Fibroblast of the conjunctiva (primary cell): ENCODE results near the gene SKOR2.

Experiments used
- DNase-seq: peaks from one replicate; pipeline ENCODE4 v3.0.0-alpha.2; 2010; ENCODE audit warnings: low read depth

SKOR2 gene

DNA sequence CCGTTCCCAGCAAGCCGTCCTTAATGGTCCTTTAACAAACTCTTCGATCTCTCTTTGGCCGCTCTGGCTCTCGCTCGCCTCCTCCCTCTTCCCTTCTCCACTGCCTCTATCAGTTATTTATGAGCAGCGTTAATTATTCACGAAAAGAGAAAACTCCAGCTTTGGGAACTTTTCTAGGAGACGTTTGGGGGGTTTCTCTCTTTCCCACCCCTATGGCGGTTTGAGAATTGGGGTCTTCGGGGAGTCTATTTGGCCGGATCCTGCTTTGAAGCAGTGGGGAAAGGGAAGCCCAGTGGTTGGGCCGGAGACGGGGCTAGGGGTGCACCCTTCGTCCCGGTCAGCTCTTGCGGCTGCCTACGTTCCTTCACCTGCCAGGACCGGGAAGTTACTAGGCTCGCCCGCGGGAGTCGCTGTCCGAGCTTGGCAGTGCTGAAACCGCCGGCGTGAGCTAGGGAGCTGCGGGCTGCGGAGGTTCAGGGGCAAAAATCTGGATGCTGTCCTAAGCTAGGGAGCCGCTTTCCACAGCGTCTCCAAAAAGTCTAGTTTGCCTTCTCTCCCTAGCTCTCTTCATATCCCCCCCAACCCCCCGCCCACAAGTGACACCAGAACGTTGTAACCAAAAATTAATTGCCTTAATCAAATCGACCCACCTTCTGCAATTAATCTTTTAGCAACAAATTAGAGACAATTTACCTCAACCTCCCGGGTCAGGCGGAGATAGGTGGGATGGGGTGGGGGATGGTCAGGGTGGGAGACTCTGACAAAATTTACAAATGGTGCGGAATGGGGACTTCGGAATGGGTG, 8.9 kb upstream of the SKOR2 start:
- DNase-seq = no peak

GRCh38 chr18:47254341-47254939, 3.0 kb upstream of the SKOR2 start:
- DNase-seq = no peak

GRCh38 chr18:47253101-47253654, 1.7 kb upstream of the SKOR2 start:
- no peak for DNase-seq

- no peak for DNase-seq
Measured at GRCh38 chr18:47250391-47251046, 941 bp downstream of the SKOR2 start.

GRCh38 chr18:47249314-47249981, 2.0 kb downstream of the SKOR2 start:
- no peak for DNase-seq

DNA sequence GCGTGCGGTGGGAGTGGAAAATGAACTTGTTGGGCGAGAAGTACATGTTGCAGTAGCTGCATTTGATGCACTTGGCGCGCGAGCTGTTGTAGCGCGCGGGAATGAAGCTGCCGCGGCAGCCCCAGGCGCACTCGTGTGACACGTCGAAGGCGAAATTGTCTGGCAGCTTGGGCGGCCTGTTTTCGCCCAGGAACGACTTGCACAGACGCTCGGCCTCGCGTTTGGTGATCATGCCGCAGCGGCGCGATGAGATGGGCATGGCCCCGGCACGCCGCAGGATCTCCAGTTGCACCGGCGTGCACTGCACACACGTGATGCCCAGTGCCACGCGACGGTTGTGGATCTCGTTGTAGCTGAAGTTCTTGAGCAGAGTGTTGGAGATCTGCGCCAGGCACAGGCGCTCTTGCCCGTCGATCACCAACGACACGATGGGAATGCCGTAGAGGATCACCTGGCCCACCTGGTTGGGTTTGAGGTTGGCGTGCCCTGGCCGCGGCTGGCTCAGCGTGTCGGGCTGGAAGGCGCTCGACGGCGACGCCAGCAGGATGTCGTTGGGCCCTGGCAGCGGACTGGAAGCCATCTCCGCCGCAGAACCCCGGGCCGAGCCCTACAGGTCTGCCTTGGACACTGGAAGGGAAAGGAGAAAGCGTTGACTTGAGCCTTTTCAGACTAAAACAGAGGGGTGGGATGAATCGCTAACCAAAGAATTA, 2.7 kb downstream of the SKOR2 start:
- DNase-seq = no peak

DNA sequence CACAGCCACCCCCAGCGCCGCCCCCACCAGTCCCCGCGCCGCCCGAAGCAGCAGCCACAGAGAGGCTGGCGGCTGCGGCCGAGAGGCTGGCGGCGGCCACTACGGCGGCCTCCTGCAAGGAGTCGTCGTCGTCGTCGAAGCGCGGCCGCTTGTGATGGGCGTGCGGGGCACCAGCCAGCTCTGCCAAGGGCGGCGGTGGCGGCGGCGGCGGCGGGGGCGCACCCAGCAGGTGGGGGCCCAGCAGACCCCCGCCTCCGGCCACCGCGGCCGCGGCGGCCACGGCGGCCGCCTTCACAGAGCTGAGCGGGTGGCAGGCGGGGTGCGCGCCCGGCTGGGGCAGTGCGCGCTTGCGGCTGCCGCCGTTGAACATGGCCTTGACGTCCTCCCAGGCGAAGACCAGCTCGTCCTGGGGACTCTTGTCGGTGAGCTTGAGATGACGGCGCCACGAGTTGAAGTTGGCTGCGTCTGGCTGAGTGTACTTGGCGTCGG, 3.3 kb downstream of the SKOR2 start:
- no peak for DNase-seq

GRCh38 chr18:47247416-47248114, 3.9 kb downstream of the SKOR2 start:
- no peak for DNase-seq

DNA sequence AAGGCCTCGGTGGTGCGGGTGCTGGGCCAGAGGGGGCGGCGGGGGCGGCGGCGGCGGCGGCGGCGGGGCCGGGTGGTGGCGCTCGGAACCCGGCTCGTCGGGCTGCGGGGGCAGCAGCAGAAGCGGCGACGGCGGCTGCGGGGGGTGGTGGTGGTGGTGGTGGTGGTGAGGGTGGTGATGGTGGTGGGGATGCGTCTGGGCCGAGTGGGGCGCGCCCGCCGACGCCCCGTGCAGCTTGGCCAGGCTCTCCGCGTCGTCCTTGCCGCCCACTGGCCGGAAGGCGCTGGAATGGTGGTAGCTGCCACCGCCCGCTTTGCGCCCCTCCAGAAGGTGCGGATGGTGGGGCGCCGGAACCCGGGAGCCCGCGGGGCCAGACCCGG, 4.4 kb downstream of the SKOR2 start:
- no peak for DNase-seq

DNA sequence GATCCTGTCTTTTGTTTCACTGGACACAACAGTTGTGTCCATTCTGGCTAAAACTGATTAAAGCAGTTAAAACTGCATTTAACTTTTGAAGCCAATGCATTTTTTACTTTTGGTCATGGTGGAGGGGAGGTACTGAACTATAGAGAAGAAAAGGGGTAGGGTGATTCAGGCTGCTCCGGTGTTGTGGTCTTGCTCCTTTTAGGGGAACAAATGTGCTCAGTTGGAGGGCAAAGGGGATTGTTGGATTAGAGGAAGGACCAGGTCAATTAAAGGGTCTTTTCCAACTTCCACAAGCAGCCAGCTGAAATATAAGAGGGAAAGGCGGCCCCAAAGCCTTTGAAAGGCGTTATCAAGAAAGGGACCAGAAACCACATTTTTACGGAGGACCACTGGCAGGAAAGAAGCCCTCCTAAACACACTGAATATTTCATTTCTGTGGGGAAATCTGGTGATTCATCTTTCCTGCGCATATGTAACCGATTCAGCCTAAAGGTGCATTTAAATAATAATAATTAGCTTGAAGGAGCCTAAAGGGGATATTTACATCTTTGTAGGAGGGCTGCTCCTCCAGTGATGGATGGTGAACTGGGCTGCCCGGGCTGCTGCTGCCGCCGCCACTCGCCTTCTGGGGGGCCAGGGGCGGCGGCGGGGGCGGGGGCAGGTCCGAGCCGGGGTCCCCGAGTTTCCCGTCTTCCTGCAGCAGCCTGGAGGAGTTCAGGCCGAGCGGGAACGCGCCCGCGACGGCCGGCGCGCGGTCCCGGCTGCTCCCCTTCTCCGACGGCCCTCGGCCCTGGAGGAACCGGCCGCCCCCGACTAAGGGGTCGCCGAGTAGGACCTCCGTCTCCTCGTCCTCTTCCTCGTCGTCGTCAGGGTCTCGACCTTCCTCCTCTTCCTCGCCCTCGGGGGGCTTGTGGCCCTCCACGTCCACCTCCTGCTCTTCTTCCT, 5.2 kb downstream of the SKOR2 start:
- no peak for DNase-seq

- DNase-seq = no peak
Measured at GRCh38 chr18:47244086-47244485, 7.4 kb downstream of the SKOR2 start.

DNA sequence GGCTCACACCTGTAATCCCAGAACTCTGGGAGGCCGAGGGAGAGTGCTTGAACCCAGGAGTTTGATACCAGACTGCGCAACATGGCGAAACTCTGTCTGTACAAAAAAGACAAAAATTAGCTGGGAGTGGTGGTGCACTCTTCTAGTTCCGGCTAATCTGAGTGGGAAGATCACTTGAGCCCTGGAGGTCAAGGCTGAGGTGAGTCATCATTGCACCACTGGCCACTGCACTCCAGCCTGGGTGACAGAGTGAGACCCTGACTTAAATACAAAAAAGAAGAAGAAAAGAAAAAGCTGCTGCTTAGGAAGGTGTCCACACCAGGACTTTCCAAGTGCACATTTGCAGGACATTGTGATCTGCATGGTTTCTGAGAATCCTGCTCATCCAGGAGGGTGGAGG, 16.4 kb downstream of the SKOR2 start:
- DNase-seq = no peak

DNA sequence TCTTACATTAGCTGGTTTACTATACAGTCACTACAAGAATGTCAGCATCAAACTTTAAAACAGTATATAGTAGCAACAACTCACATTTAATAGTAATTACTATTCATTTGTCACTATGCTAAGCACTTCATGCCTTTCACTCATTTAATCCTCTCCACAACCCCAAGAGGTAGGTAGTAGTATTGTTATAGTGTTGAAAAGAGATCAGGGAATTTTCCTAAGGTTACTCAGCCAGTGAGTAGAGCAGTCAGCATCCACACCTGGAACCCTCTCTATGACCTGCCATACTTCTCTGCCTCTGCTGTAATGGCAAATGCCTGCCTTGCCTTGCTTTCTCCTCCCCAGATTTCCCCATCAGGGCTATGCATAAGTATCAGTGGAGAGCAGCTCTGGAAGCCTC, 24.8 kb downstream of the SKOR2 start:
- no peak for DNase-seq

DNA sequence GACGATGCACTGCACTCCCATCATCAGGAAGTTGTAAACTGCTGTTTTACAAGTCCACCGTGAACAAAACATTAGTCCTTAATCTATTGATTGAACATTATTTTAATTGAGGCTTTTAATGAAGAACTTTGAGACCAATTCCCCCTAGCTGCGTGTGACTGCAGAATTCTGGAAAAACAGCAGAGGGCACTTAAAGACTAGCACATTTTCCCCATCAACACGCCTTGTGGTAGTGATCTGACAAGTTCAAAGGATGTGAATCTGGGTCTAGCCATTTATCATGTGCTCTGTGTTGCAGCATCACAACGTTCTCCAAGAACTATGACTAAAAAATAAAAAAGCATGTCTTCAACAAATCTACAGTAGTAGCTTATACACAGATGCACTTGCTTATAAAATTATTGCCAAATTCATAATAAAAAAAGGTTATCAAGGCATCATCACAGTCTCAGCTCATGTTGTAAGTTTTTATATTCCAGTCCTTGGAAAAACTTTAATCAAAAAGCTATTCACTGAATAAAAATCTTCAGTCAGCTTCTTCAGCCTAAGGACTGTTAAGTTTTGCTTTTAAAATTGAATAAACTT, 35.8 kb downstream of the SKOR2 start:
- peak; percentile 41 for DNase-seq

GRCh38 chr18:47209171-47209570, 42.3 kb downstream of the SKOR2 start:
- DNase-seq = no peak

DNA sequence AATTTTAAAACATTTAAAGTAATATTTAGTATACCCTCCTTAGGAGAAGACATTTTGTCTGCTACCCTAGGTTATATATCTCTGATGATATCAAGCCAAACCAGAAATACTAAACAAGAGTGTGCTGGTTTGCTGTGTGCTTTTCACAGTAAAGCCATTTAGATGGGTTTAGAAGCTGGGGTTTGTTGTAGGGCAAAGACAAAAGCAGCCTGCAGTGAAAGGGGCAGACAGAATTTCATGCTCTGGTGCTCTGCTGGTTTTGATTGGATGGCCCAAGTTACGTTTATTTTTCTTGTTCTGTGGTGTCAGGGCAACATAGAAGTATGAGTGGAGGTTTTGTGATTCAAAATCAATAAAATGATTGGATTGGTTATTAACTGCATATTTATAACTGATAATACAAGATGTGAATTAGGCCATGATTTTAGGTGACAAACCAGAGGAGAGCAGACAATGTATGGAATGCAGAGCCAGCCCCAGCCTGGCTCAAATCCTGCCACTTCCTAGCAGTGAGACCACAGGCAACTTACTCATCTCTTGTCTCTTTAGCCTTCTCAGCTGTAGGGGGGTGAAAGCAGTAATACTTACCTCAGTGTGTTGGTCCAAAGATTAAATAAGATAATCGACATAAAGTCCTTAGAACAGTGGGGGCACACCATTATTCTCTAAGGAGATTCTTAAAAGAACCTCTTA, 44.4 kb downstream of the SKOR2 start:
- DNase-seq = no peak

GRCh38 chr18:47204908-47205522, 46.4 kb downstream of the SKOR2 start:
- DNase-seq = no peak
